CD4-positive, alpha-beta T cell treated with Interleukin-12 subunit alpha and Interleukin-12 subunit beta, for 1 hour (primary cell): ENCODE measurements around the gene RASGRP1.

Source experiments
- DNase-seq: peaks from one replicate; pipeline ENCODE4 v3.0.0-alpha.2; 2020

The RASGRP1 gene

DNA sequence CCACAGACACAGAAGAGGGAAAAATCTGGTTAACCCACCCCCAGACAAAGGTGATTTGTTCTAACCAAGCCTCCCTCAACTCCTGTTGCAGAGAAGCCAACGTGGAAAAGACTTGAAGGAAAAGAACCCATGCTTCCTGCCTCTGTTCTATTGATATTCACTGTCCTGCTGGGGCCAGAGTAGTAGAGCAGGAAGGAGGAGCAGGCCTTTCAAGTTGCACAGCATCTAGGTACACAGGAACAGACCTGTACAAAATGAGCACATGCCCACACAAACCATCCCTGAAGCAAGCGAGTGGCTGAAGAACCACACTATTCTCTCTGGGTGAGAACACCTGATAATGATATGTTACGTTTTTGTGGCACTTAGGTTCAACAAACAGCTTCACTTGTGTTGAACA, 29.9 kb downstream of the RASGRP1 start:
- no peak for DNase-seq

DNA sequence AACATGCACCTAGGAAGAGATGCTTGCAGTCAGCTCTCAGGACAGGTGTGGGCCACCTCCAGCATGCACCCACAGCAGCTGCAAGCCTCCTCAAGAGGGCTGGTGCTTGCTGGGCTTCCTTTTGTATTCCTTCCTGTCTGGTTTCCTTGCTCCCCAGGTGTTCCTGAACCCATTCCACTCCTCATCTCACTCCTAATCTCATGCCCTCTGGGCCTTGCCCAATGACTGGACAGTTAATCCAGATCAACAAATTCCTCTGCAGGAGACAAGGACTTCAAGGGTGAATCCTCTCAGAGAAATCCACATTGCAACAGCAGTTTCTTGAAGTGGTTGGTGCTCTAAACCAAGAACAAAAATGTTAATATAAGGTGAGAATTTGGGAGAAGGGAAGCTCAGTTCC, 30.7 kb downstream of the RASGRP1 start:
- DNase-seq = no peak

DNA sequence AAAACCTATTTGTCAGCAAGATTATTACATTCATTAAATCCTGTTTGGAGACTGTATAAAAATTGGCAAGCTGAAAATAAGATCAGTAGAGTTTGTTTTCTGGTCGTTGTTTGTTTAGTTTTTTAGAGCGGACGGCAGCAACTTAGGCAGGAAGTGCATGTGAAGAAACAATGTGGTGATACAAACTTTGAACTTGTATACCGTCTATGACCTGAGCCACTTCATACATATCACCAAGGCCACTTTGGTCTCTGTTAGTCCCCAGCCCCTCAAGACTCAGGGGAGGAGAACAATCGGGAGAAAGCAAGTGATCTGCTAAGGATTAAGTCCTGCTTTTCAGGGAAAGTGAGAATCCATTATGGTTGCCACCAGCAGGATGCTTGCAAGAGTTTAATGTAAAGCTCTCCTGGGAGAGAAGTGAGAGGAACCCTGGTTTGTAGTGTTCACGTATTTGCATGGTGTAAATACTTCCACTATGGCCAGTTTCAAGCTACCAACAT, 31.1 kb downstream of the RASGRP1 start:
- no peak for DNase-seq

DNA sequence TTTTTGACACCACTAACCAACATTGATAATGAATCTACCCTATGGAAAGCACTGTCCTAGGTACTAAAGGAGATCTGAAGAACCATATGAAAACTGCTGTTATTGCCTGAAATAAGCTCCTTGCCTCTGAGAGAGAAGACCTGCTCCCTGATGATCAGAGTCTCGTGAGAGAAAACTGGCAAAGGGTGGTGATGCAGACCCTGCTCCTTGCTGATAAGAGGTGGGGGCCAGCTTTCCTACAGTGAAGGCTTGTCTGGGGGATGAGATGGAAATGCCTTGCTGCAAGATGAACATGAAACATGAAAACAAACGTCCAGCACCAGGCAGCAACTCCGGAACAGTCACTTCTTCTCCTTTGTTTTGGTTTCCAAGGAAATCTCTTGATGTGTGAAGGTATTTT, 31.9 kb downstream of the RASGRP1 start:
- DNase-seq = no peak

DNA sequence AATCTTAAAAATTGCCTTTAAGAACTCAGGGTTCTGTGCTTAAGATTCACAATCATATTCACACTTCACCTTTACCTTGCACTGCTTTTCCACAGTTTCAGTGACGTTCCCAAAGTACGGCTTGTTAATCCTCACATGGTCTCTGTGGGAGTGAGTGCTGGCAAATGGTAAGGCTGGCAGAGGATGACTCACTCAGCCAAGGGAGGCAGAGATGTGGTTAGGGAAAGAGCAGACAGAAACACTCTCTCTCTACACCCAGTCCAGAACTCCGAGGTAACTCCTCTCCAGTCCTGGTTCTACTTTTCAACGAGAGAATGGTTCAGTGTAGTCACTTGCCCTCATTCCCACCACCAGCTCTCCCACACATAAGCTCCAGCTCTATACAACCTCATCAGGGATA, 33.1 kb downstream of the RASGRP1 start:
- DNase-seq = no peak

DNA sequence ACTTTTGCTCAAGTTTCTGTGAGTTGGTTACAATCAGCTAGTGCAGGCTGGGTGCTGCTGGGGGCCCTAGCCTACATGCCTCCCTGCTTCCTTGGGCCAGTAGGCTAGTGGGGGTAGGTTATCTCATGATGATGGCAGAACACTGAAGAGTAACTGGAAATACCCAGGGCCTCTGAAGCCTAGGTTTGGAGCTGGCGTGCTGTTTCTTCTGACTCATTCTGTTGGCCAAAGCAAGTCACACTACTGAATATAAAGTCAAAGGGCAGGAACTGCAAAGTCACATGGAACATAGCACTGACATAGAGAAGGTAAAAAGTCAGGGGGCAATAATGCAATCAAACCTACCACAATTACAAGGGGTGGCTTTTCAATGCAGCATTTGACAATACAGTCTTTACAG, 34.5 kb downstream of the RASGRP1 start:
- no peak for DNase-seq

DNA sequence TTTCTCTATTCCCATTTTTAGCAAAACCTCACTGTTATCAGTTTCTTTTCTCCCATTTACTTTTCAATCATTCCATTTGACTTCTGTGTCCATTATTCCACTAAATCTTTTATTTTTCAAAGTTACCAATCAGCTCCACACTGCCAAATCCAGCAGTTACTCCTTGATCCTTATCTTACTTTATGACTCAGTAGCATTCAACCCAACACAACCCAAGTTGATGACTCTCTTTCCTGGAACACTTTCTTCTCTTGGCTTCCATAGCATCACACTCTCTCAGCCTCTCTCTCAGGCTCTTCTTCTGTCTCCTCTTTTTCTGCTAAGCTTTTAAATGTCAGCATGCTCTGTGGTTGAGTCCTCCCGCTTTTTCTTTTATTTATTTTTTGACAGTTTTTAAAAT, 36.3 kb downstream of the RASGRP1 start:
- DNase-seq = no peak

DNA sequence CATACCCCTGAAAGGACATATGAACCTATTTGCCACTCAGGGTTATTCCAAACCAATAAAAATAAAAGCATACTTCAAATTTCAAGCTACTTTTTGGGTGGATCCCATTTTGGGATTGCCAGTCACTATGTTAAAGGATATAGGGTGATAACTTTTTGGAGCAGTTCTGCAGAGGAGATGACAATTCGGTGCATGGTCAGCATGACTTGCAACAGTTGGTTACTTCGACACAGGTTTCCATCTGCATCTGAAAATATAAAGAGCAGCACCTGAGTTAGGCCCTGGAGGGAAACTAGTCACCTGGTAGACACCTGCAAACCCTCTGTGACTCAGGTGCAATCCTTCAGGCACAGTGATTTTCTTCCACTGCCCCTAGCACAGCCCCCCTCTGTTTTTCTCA, 38.5 kb downstream of the RASGRP1 start:
- DNase-seq = no peak

DNA sequence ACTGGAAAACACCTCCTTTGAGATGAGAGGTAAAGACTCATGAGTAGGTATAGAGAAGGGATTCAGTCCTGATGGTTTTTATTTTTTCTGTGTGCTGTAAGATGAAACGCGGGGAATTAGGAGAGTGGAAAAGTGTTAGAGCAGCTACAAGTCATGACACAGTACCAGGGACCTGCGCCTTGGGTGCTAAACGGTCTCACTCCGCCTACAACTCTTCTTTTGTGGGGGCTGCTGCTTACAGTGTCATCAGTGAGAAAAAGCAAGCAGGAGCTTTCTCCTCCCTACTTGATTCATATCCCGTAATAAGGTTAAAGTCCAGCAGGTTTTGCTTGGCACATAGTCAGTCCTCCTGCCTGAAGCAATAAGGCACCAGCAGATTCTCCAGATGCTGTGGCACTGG, 39.1 kb downstream of the RASGRP1 start:
- no peak for DNase-seq

DNA sequence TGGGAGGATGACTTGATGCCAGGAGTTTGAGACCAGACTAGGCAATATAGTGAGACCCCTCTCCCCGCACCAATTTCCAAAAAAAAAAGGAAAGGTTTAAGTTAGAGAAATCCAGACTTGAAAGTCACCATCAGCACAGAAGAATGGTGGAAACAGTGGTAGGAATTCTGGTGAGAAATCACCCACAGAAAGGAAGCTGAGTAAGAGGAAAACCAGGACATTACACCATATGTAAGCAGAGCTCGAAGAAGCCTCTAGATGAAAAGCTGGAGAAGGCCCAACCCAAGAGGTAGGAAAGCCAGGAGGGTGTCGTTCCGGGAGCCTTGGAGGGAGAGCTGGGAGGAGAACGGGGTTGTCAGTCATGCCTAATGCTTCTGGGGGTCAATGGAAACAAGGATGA, 40.5 kb downstream of the RASGRP1 start:
- no peak for DNase-seq

DNA sequence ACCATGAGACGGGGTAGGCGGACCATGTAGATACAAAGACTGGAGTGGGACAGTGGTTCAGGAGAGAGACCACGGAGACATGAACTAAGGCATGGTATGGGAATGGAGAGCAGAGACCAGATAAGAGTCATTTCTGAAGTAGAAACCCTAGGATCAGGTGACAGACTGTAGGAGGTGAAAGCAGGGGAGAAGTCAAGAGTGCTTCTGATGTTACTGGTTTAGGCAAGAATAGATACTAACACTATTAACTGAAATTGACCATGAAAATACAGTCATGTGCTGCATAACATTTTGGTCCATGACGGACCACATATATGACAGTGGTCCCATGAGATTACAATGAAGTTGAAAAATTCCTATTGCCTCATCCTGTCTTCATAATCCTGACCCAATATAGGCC, 41.7 kb downstream of the RASGRP1 start:
- no peak for DNase-seq

DNA sequence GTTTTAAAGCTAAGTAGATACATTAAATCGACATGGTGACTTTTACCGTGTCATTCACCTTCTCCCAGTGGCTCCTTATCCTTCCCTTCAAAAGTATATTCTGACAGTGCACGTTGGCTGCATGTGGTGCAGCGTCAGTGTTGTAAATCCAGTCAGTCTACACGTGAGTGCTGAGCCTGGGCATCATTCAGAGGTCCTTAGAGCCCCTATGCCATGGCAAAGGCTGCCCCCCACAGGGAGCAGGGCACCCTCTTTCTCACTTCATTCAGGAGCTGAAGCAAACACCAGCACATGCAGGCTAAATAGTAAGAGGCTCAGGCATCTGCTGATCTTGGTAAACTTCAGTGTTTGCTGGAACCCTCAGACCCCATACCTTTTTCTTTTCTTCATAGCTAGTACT, 43.3 kb downstream of the RASGRP1 start:
- no peak for DNase-seq

DNA sequence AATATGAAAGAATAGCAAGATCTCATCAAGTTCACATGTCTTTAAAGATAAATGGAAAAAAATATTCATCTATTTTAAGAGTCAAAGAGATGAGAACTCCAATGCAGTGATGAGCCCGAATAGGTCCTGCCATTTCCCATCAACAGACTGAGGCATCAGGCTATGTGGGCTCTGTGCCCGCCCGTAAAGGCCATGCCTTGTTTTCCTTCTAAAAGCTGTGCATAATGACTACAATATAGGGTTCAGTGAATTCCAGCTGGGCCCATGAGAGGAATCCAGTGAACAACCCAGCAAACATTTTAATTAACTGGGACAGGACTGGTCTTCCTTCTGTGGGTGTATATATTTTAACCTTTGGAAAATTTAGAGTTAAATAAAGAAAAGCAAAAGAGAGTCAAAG, 44.6 kb downstream of the RASGRP1 start:
- no peak for DNase-seq

DNA sequence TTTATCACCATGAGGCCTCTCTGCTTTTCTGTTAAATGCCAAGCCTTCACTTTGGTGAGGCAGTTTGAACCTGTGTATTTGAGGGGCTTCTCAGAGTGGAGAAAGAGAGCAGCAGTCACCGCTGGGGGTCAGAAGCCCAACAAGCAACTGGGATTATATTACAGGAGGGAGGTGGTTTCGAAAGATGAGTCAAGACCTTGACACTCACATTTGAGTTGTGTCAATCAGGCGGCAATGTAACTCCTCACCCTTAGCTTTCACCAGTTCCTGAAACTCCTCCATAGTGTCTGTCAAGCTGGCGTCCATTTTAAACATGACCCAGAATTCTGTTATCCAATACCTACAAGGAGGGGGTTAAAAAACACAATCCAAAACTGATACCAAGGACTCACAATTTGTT, 46.5 kb downstream of the RASGRP1 start:
- DNase-seq = no peak

DNA sequence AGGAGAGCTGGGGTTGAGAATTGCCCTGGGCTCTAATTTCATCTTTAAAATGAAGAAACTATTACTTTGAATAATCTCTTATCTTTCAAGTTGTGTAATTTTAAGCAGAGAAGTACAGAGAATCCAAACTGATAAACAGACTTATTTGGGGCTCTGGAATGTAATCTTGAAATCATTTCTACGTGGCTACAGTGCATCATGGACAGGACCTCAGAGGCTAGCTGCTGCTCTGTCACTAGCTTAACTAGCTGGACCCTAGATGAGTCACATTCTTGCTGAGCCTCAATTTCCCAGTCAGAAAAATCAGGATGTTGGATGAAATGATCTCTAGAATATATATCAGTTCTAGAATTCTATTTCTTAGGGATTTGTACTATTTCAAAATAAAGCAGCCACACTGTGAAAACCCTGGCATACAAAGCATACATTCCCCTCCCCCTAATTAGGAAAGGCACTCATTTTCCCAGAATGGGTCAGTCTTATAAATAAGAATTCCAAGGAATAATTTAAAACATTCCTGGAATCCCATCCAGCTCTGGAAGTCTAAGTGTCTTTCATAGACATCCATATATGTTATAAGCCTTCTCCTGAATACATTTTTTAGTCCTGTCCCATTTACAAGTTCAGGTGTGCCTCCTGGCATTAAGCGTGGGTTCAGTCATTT, 47.2 kb downstream of the RASGRP1 start:
- no peak for DNase-seq

DNA sequence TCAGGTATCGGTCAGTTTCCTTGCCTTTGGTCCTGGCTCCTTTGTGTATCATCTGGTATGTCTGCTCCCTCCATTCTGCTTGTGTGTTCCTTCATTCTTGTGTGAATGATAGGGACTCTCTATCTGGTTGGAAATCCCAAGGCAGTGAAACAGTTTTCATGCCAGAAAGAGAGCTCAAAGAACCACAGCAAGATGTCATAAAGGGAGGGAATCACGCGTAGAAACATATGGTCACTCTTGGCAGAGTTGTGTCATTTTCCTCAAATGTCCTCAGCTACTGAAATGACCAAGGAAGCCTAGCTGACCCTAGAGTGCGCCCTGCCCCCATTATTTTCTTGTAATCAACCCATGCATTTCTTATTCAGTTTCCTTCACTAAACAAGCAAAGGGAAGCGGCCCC, 48.0 kb downstream of the RASGRP1 start:
- DNase-seq = no peak

DNA sequence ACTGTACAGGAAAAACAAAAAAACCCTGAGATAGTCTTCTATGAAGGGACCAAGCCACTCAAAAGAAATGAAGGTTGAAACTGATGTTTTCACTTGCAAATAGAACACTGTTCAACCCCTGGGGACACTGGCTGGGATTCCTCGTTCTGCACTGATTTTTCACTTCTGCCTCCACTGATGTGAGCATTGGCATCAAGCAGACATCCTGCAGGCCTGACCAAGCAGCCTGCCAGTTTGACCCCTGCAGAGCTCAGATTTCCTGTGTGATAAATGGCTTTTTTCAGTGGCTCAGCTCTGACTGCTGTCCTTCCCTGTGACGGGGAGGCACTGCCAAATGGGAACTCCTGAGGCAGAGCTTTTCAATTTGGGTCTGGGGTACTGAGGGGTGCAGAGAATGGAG, 50.0 kb downstream of the RASGRP1 start:
- no peak for DNase-seq

DNA sequence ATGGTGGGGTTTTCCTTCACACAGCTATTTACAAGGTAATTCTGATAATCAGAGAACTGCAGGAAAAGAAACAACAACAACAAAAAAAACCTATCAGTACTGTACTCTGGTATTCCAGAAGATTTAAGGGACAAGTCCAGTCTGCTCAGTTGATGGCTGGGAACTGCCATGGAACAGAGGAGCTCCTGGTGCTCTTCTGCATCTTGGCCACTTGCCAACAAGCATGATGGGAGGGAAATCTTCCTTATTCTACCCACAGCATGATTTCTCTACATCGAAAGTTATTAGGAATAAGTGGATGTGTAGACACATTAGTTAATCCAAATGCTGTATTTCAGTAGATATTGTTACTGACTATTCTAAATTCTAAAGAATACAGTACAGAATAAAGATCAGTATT, 51.7 kb downstream of the RASGRP1 start:
- DNase-seq = no peak

DNA sequence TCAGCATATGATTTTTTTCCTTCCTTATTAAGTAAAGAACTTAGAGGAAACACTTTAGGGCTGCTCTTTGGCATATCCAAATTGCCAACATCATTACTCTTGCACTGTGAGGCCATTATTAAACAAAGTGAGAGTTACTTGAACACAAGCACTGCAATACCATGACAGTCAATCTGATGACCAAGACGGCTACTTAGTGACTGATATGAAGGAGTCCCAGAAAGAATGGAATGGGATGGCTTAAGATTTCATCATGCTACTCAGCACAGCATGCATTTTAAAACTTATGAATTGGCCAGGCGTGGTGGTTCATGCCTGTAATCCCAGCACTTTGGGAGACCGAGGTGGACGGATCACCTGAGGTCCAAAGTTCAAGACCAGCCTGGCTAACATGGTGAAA, 55.5 kb downstream of the RASGRP1 start:
- DNase-seq = no peak

DNA sequence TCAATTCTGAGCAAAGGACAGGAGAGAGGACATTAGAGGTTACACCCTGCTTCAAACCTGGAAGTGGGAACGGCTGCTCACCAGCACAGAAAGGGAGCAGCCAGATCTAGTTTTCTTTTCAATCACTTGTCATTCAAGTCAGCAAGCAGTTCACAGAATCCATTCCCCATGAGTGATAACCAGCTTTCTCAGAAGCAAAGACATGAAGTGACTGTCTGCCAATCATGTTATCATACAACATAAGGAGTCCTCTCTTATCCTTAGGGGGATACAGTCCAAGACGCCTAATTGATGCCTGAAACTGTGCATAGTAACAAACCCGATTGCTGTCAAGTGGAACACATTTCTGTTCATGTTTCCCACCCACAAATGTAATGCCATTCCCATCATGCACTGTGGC, 56.0 kb downstream of the RASGRP1 start:
- DNase-seq = no peak

DNA sequence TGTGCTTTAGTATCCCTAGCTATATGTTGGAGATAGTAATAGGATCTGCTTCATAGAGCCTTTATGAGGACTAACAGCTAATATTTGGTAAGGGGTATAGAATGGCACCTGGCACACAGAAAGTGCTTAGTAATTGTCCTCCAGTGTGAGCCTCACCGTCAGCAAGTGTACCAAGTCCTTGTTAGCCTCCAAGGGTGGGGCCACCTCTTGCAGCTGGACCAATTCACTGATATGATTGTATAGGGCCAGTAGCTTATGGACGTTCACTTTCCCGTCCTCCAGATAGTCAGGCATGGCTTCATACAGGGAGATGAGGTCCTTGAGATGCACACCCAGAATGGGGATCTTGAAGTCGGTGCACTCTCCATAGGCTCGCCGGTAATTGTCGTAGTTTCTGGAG, 57.0 kb downstream of the RASGRP1 start:
- DNase-seq = no peak

DNA sequence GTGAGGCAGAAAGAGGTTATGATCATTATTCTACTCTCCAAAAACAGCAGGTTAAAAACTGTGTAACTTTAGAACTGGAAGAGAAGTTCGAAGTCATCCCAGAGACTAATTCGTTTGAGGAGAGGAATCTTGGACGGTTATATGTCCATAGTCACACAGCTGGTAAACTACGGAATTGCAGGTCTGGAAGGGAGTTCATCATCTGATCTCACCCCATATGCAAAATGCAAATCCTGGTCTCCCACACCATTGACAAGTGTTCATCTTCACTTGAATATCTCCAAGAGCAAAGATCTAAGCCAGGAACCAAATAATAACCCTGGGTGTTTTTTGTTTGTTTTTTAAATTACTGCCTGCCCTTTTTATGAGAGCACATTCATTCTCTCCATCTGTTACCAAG, 57.6 kb downstream of the RASGRP1 start:
- DNase-seq = no peak

DNA sequence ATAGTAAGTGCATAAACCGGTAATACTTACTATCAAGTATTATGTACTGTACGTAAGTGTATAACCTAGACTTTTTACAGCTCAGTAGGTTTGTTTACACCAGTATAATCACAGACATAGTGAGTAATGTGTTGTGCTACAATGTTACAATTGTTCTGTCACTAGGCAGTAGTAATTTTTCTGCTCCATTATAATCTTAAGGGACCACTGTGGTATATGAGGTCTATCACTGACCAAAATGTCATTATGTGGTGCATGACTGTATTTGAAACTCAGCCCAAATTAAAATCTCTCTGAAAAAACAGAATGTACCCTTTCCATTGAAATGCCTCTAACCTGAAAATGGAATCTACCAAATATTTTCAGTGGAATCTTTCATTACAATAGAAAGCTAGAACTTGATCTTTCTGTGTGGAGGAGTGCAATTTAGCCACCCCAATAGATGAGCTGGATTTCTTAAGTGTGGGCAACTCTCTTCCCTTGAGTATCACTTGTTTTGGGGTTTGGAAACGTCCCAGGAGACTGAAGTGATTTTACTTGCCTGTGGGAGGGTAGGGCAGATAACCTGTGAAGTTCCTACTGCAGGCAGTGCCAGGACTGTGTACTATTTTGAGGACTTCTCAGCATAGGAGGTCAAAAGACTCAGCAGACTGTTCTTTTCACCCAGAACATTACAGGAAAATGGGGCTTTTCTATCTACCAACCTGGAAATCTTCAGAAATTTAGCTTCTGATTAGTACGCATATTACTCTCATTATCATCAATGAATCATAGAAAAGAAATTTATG, 59.7 kb downstream of the RASGRP1 start:
- no peak for DNase-seq

DNA sequence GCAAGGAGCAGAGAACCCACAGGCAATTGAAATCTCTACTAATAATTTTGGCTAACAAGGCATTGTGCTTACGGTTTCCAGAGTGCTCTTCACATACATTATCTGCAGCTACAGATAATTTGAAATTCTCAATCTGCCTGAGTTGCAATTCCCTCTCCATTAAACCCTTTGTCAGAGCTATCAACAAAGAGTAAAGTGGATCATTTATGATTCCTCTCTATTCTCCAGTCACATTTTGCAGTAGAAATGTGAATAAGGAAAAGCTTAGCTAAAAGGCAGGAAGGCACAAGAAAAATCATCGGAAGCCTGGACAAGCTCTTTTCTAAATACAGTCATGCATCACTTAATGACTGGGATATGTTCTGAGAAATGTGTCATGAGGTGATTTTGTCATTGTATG, 61.1 kb downstream of the RASGRP1 start:
- no peak for DNase-seq

DNA sequence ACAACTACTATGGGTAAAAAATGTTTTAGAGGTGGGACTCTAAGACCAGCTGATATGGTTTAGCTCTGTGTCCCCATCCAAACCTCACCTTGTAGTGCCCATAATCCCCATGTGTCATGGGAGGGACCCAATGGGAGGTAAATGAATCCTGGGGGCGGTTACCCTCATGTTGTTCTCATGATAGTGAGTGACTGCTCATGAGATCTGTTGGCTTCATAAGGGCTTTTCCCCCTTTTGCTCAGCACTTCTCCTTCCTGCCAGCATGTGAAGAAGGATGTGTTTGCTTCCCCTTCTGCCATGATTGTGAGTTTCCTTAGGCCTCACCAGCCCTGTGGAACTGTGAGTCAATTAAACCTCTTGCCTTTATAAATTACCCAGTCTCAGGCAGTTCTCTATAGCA, 65.0 kb downstream of the RASGRP1 start:
- DNase-seq = no peak
